Caco-2 (cell line): ENCODE results near the gene CADPS. TPM values are rescaled to one million over a fixed set of nuclear protein-coding genes. Genes with fewer than 3 reads are reported as not detected.

Experiments
- BruUV-seq: library from RNA; stranded (reverse); fragments of 400-500 nt; replicated peaks from 2 replicates; lab custom pipeline; 2021; lab: Mats Ljungman, UMichigan
- CTCF ChIA-PET: fragments of 300-600 bp; sonication (Branson Sonifier 250); formaldehyde crosslinking; loops from one replicate; lab custom pipeline; 2022; ENCODE audit warnings: antibody characterized with exemption; lab: Charles Lee
- POLR2A ChIA-PET: fragments of 300-600 bp; sonication (Branson Sonifier 250); formaldehyde crosslinking; loops from one replicate; lab custom pipeline; 2022; ENCODE audit warnings: antibody characterized with exemption; lab: Charles Lee
- DNase-seq, 2 experiments: peaks; one replicate each; pipeline versions ENCODE4 v3.0.0 to v3.0.0-alpha.2; 2020 to 2022
- H3K27me3 ChIP-seq: replicated peaks from 2 replicates; pipeline ENCODE4 v1.6.0; 2011; ENCODE audit warnings: low read length; ENCODE audit not compliant: control insufficient read depth, insufficient read depth
- H3K36me3 ChIP-seq: 2 replicates; pipeline ENCODE4 v1.5.1; 2011; ENCODE audit warnings: low read length; ENCODE audit not compliant: control insufficient read depth, insufficient read depth
- H3K4me1 ChIP-seq: fragments of 250-450 bp; sonication (Bioruptor Pico); 2 replicates; pipeline ENCODE4 v1.5.1; 2020; ENCODE audit warnings: mild to moderate bottlenecking
- H3K4me3 ChIP-seq: 2 replicates; pipeline ENCODE4 v1.5.1; 2011; ENCODE audit warnings: low read depth, mild to moderate bottlenecking, control low read depth, low read length
- H3K9me3 ChIP-seq: fragments of 250-450 bp; sonication (Bioruptor Pico); 2 replicates; pipeline ENCODE4 v1.5.1; 2020; ENCODE audit warnings: mild to moderate bottlenecking, moderate library complexity
- H3K27ac Mint-ChIP-seq: one replicate; pipeline ENCODE4 v1.8.0; 2022; ENCODE audit warnings: mixed read lengths; ENCODE audit not compliant: unreplicated experiment
- H3K27me3 Mint-ChIP-seq: one replicate; pipeline ENCODE4 v1.8.0; 2022; ENCODE audit warnings: mixed read lengths; ENCODE audit not compliant: insufficient read depth, unreplicated experiment
- H3K36me3 Mint-ChIP-seq: one replicate; pipeline ENCODE4 v1.8.0; 2022; ENCODE audit warnings: mild to moderate bottlenecking, mixed read lengths; ENCODE audit not compliant: insufficient read depth, unreplicated experiment
- H3K4me1 Mint-ChIP-seq: one replicate; pipeline ENCODE4 v1.8.0; 2022; ENCODE audit warnings: low read depth, mixed read lengths; ENCODE audit not compliant: unreplicated experiment
- H3K4me3 Mint-ChIP-seq: one replicate; pipeline ENCODE4 v1.8.0; 2022; ENCODE audit warnings: mild to moderate bottlenecking, moderate library complexity, mixed read lengths; ENCODE audit not compliant: unreplicated experiment
- H3K9me3 Mint-ChIP-seq: one replicate; pipeline ENCODE4 v1.8.0; 2022; ENCODE audit warnings: mixed read lengths; ENCODE audit not compliant: unreplicated experiment
- intact Hi-C: fragments of 100-400 bp; cut with micrococcal nuclease; formaldehyde crosslinking; loops from one replicate; pipeline ENCODE4 v1.10.0; 2022; ENCODE audit not compliant: unreplicated experiment
- total RNA-seq: library from RNA; stranded (reverse); gene quantifications from 2 replicates; pipeline ENCODE4 v1.2.3, GENCODE V29; 2022
- TF ChIP-seq, protein P1 (sequence below), 2 experiments: fragments of 200-600 bp in 1 of 2; IDR thresholded peaks; 1 replicate in 1 of 2; 2 replicates in 1 of 2; pipeline versions ENCODE4 v1.5.1 to v1.8.0; 2011 to 2022; ENCODE audit warnings: antibody characterized with exemption in 1 of 2, control low read depth in 1 of 2, inconsistent platforms in 1 of 2, low read depth in 1 of 2, low read length in 1 of 2, mild to moderate bottlenecking in 1 of 2, moderate library complexity in 1 of 2; ENCODE audit not compliant: insufficient read depth in 1 of 2, severe bottlenecking in 1 of 2, unreplicated experiment in 1 of 2

The CADPS gene
- total RNA-seq, 1 experiment from 2014 or later: not detected

DNA sequence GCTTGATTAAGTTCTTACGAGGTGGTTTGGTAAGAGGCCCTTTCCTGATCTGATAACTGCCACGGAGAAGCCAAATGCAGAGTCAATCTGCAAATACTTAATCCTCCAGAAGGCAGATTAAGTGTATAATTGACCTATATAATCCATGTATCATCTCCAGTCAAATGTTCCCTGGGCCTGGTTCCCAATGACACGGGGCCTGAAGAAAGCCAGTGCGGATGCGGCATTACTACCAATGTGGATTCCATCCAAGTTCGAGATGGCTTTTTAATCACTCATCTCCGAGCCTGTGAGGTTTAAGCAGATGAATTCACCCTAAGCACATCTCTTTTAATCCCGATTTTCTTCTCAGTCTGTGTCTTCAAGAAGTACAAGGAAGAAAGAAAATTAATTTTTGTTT is 441.8 kb downstream of the CADPS start:
- Mint-ChIP-seq H3K4me1 (no peaks in the 10 kb centered on the region), H3K27ac (no peak overlapping the region), H3K36me3 (no peaks in the 10 kb centered on the region), H3K27me3 (peaks cover 22% of the 10 kb centered on the region), H3K4me3 (no peak overlapping the region), H3K9me3 (no peaks in the 10 kb centered on the region)
- Histone ChIP-seq H3K4me1 (no peaks in the 10 kb centered on the region), H3K36me3 (no peaks in the 10 kb centered on the region), H3K4me3 (no peak overlapping the region), H3K27me3 (no peaks in the 10 kb centered on the region; the same call in none of the 2 replicates), H3K9me3 (no peaks in the 10 kb centered on the region)
- intact Hi-C loops: no loop called here
- TF ChIP-seq, protein P1, sequence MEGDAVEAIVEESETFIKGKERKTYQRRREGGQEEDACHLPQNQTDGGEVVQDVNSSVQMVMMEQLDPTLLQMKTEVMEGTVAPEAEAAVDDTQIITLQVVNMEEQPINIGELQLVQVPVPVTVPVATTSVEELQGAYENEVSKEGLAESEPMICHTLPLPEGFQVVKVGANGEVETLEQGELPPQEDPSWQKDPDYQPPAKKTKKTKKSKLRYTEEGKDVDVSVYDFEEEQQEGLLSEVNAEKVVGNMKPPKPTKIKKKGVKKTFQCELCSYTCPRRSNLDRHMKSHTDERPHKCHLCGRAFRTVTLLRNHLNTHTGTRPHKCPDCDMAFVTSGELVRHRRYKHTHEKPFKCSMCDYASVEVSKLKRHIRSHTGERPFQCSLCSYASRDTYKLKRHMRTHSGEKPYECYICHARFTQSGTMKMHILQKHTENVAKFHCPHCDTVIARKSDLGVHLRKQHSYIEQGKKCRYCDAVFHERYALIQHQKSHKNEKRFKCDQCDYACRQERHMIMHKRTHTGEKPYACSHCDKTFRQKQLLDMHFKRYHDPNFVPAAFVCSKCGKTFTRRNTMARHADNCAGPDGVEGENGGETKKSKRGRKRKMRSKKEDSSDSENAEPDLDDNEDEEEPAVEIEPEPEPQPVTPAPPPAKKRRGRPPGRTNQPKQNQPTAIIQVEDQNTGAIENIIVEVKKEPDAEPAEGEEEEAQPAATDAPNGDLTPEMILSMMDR (IDR thresholded peaks at IDR 0.05; ENCODE audit: insufficient read depth in 1 of 2, low read depth in 1 of 2, low read length in 1 of 2, severe bottlenecking in 1 of 2, unreplicated experiment in 1 of 2): no peak
- CTCF ChIA-PET: no interaction called here
- POLR2A ChIA-PET: no interaction called here
- DNase-seq: no peak
- no TSS peak for BruUV-seq

DNA sequence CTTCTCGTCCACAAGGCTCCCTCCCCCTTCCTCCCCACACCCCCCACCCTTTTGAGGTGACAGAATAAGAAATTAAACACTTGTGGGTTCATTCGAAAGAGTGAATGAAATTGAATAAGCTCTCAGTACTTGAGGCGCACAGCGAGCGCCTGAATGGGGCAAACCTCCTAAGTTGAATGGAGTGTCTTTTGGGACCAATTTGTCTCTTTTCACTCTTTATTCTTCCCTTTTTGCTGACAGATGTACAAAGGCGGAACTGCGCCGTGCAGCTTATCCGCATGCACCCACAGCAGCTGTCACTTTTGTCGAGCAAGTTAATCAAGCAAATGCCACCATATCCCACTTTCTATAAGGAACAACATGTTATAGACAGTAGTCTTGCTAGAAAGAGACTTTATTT is 454.0 kb downstream of the CADPS start:
- Histone ChIP-seq H3K4me3 (no peak overlapping the region), H3K27me3 (no peaks in the 10 kb centered on the region; the same call in 1 of the 2 replicates), H3K36me3 (no peaks in the 10 kb centered on the region), H3K4me1 (no peaks in the 10 kb centered on the region), H3K9me3 (no peaks in the 10 kb centered on the region)
- Mint-ChIP-seq H3K4me3 (no peak overlapping the region), H3K27me3 (peaks cover 8% of the 10 kb centered on the region), H3K36me3 (no peaks in the 10 kb centered on the region), H3K4me1 (no peaks in the 10 kb centered on the region), H3K27ac (no peak overlapping the region), H3K9me3 (no peaks in the 10 kb centered on the region)
- ChIA-PET CTCF (no interaction called here), POLR2A (no interaction called here)
- intact Hi-C loops: no loop called here
- TF ChIP-seq, protein P1 (IDR thresholded peaks at IDR 0.05; ENCODE audit: insufficient read depth in 1 of 2, low read depth in 1 of 2, low read length in 1 of 2, severe bottlenecking in 1 of 2, unreplicated experiment in 1 of 2): no peak
- DNase-seq: no peak
- no TSS peak for BruUV-seq

DNA sequence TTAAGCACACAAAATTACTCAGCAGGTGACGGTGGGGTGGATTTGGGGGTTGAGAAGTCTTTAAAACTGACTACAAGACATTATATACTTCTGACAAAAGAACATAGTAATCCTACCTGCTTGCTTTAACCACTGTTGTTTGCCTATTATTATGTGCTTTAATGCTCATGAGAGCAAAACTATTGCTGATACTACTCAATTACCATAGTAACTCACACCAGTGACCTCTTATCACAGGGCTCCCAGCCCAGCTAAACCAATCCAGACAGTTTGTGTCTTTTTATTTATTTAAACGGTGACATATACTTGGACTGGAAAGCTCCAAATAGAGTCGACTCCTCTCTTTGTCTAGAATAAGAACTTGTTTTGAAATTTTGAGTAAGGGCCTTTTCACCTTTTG is 459.1 kb downstream of the CADPS start:
- CTCF ChIA-PET: no interaction called here
- no peak overlapping the region for H3K27ac Mint-ChIP-seq
- no peak for DNase-seq

More for the DNA sequence above, 459.1 kb downstream of the CADPS start:
- Mint-ChIP-seq H3K27me3 (peaks cover 12% of the 10 kb centered on the region), H3K4me3 (no peak overlapping the region), H3K4me1 (no peaks in the 10 kb centered on the region), H3K9me3 (no peaks in the 10 kb centered on the region), H3K36me3 (no peaks in the 10 kb centered on the region)
- H3K27me3 ChIP-seq: no peaks in the 10 kb centered on the region
- H3K9me3 ChIP-seq: no peaks in the 10 kb centered on the region
- H3K4me3 ChIP-seq: no peak overlapping the region
- H3K36me3 ChIP-seq: no peaks in the 10 kb centered on the region
- TF ChIP-seq, protein P1 (IDR thresholded peaks at IDR 0.05; ENCODE audit: insufficient read depth in 1 of 2, low read depth in 1 of 2, low read length in 1 of 2, severe bottlenecking in 1 of 2, unreplicated experiment in 1 of 2): no peak
- POLR2A ChIA-PET: no interaction called here
- intact Hi-C loops: no loop called here
- H3K4me1 ChIP-seq: no peaks in the 10 kb centered on the region
- no TSS peak for BruUV-seq
